Omental fat pad (tissue), 4 donors: ENCODE measurements around the gene SLC19A1. TPM values are rescaled to one million over a fixed set of nuclear protein-coding genes. Genes with fewer than 3 reads are reported as not detected.

ENCODE experiments used
- ATAC-seq: fragments of 150-250 bp; one replicate; pipeline ENCODE4 v1.9.1; 2016; ENCODE audit warnings: mild to moderate bottlenecking, moderate library complexity; ENCODE audit not compliant: low FRiP score
- DNase-seq: peaks from one replicate; pipeline ENCODE4 v3.0.0-alpha.2; 2019; ENCODE audit warnings: low spot score
- CTCF ChIP-seq, 3 donors: fragments of 450-650 bp; IDR thresholded peaks; one replicate each; pipeline ENCODE4 v1.5.1; 2016 to 2017; ENCODE audit warnings: antibody characterized with exemption in 3 of 3, mild to moderate bottlenecking in 3 of 3, moderate library complexity in 2 of 3
- total RNA-seq, 4 donors: library from RNA; depleted of rRNA; stranded (reverse); fragments of >200 nt; gene quantifications; one replicate each; pipeline ENCODE4 v1.1.0, GENCODE V29; 2016

The SLC19A1 gene
- total RNA-seq, 4 donors from 2014 or later, result 5.8 to 18.6 (median 14.6) TPM

GRCh38 chr21:45517249-45518065, 24.8 kb downstream of the SLC19A1 start:
- no peak for TF ChIP-seq CTCF (IDR thresholded peaks at IDR 0.05)
- ATAC-seq, result no peak
- DNase-seq, result no peak

GRCh38 chr21:45516671-45517151, 25.5 kb downstream of the SLC19A1 start:
- ATAC-seq (no peak), DNase-seq (no peak)
- no peak for TF ChIP-seq CTCF (IDR thresholded peaks at IDR 0.05)

DNA sequence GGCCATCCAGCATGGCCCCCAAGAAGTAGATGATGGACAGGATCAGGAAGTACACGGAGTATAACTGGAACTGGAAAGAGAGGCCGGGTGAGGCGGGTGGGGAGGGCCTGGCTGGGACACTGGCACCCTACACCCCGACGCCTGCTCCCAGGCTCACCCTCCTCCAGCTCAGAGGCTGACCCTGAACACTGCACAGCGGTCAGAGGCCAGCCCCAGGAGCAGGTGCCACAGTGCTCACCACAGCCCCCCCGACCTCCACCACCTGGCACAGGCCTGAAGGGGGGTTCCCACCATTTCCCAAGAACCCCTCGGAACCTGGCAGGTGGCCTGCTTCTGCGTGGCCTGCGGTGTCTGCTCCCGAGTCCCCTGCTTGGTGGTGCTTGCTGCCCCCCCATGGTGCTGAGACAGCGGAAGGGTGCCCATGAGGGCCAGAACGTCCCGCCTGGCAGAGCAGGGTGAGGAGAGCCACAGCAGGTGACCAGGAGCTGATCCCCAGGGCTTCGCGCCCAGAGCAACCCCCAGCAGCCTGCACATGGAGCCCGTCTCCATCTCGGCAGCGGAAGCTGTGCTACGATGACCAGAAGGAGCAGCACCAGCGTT, 26.1 kb downstream of the SLC19A1 start:
- ATAC-seq, result no peak
- TF ChIP-seq CTCF (IDR thresholded peaks at IDR 0.05), result no peak
- DNase-seq, result no peak

- ATAC-seq, result no peak
- no peak for DNase-seq
- TF ChIP-seq CTCF (IDR thresholded peaks at IDR 0.05), result no peak
Observed at GRCh38 chr21:45515241-45516061, 26.8 kb downstream of the SLC19A1 start.

GRCh38 chr21:45514311-45515021, 27.8 kb downstream of the SLC19A1 start:
- DNase-seq, result no peak
- TF ChIP-seq CTCF (IDR thresholded peaks at IDR 0.05), result no peak
- ATAC-seq, result no peak

DNA sequence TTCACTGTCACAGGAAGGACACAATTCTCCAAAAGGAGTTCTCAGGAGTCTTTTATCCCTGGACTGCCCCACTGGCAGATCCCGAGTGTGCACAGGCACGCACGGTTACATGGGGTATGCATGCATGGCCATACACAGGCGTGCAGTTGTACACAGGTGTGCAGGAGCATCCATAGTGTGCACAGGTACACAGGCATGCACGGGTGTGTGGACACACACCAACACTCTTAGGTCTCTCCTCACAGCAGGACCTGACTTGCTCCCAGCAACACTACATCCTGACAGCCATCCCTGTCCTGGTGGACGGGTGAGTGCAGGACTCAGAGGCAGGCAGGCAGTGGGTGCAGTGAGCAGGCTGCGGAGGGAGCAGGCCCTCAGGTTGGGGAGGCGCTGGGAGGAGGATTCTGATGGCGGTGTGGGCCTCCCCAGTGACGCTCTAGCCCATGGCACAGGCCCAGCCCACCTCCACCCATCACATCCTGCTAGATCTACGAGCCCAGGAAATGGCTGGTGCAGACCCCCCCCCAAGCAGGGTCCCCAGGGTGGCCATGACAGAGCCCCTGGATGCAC, 28.4 kb downstream of the SLC19A1 start:
- no peak for TF ChIP-seq CTCF (IDR thresholded peaks at IDR 0.05)
- ATAC-seq (no peak), DNase-seq (no peak)
